Activated CD8-positive, alpha-beta T cell treated with anti-CD3 and anti-CD28 coated beads, Interleukin-2, amount 10 ng/mL, durations not matched to agents 7 days and 5 days (primary cell): ENCODE results near the gene SLC35F5. TPM values are rescaled to one million over a fixed set of nuclear protein-coding genes. Genes with fewer than 3 reads are reported as not detected.
"Not testable (repeated sequence)": the region's sequence is repeated elsewhere in the genome, so short reads cannot be mapped to it uniquely, and the experiment has no call there.

ENCODE experiments used
- ATAC-seq: fragments of 150-1000 bp; cut with Tn5 transposase; one replicate; pipeline ENCODE4 v1.10.0; 2021; ENCODE audit warnings: moderate library complexity
- CTCF ChIA-PET: fragments of 350-600 bp; sonication (Branson Sonifier 250); formaldehyde crosslinking; loops from one replicate; lab custom pipeline; 2021; ENCODE audit warnings: antibody characterized with exemption; lab: Charles Lee
- POLR2A ChIA-PET: fragments of 350-600 bp; sonication (Branson Sonifier 250); formaldehyde crosslinking; loops from one replicate; lab custom pipeline; 2021; ENCODE audit warnings: antibody characterized with exemption; lab: Charles Lee
- DNase-seq: peaks from one replicate; pipeline ENCODE4 v3.0.0-alpha.2; 2020
- H3K27ac Mint-ChIP-seq: one replicate; pipeline ENCODE4 v1.8.0; 2021; ENCODE audit warnings: mild to moderate bottlenecking, mixed read lengths
- H3K27me3 Mint-ChIP-seq: one replicate; pipeline ENCODE4 v1.8.0; 2021; ENCODE audit warnings: low read depth, mixed read lengths
- H3K36me3 Mint-ChIP-seq: one replicate; pipeline ENCODE4 v1.8.0; 2021; ENCODE audit warnings: low read depth, mixed read lengths
- H3K4me1 Mint-ChIP-seq: one replicate; pipeline ENCODE4 v1.8.0; 2021; ENCODE audit warnings: low read depth, mixed read lengths
- H3K4me3 Mint-ChIP-seq: one replicate; pipeline ENCODE4 v1.8.0; 2021; ENCODE audit warnings: mild to moderate bottlenecking, mixed read lengths
- H3K9me3 Mint-ChIP-seq: one replicate; pipeline ENCODE4 v1.8.0; 2022; ENCODE audit warnings: mixed read lengths; ENCODE audit not compliant: insufficient read depth
- total RNA-seq, 2 experiments: library from RNA; stranded (reverse); gene quantifications; one replicate each; pipeline ENCODE4 v1.2.3, GENCODE V29; 2021

Gene SLC35F5
- total RNA-seq, 2 experiments from 2014 or later, result 16.5 to 17.1 TPM

GRCh38 chr2:113707106-113707505 is 49.3 kb downstream of the SLC35F5 start:
- no peaks in the 10 kb centered on the region for H3K9me3 Mint-ChIP-seq
- ATAC-seq, result no peak
- H3K36me3 Mint-ChIP-seq, result no peaks in the 10 kb centered on the region
- DNase-seq, result no peak
- H3K4me3 Mint-ChIP-seq, result no peak overlapping the region
- ChIA-PET CTCF (interaction anchor here (0.9 to 1.5 kb wide), 3 partner anchors 10 to 272 kb away, joined by 3 read pairs; no protein-coding TSS in a partner anchor), POLR2A (no interaction called here)
- H3K27me3 Mint-ChIP-seq, result no peaks in the 10 kb centered on the region
- no peak overlapping the region for H3K27ac Mint-ChIP-seq
- H3K4me1 Mint-ChIP-seq, result no peaks in the 10 kb centered on the region

GRCh38 chr2:113705982-113706523 is 50.4 kb downstream of the SLC35F5 start:
- CTCF ChIA-PET, result interaction anchor here (1.5 kb wide), 1 partner anchor 273 kb away, joined by 3 read pairs; no protein-coding TSS in a partner anchor
- ATAC-seq, result no peak
- H3K9me3 Mint-ChIP-seq, result no peaks in the 10 kb centered on the region
- no peaks in the 10 kb centered on the region for H3K27me3 Mint-ChIP-seq
- no peaks in the 10 kb centered on the region for H3K4me1 Mint-ChIP-seq
- H3K4me3 Mint-ChIP-seq, result no peak overlapping the region
- POLR2A ChIA-PET, result no interaction called here
- DNase-seq, result no peak
- H3K27ac Mint-ChIP-seq, result no peak overlapping the region
- no peaks in the 10 kb centered on the region for H3K36me3 Mint-ChIP-seq

GRCh38 chr2:113704300-113704993 is 52.0 kb downstream of the SLC35F5 start:
- H3K27me3 Mint-ChIP-seq, H3K9me3 Mint-ChIP-seq, H3K27ac Mint-ChIP-seq, CTCF ChIA-PET, H3K36me3 Mint-ChIP-seq, POLR2A ChIA-PET, H3K4me3 Mint-ChIP-seq, DNase-seq, ATAC-seq: not testable (repeated sequence)
- peaks cover 11% of the 10 kb centered on the region for H3K4me1 Mint-ChIP-seq

- ChIA-PET CTCF (interaction anchor here (1.4 kb wide), 2 partner anchors 53 to 99 kb away, joined by 3 to 4 read pairs; partner anchors contain the start of gene SLC35F5), POLR2A (no interaction called here)
- no peak overlapping the region for H3K4me3 Mint-ChIP-seq
- DNase-seq (no peak), ATAC-seq (no peak)
- no peaks in the 10 kb centered on the region for H3K9me3 Mint-ChIP-seq
- H3K27me3 Mint-ChIP-seq, result no peaks in the 10 kb centered on the region
- H3K36me3 Mint-ChIP-seq, result no peaks in the 10 kb centered on the region
- no peak overlapping the region for H3K27ac Mint-ChIP-seq
- peaks cover 18% of the 10 kb centered on the region for H3K4me1 Mint-ChIP-seq
Measured at GRCh38 chr2:113703386-113704299, 52.8 kb downstream of the SLC35F5 start.

- peak overlapping the region; percentile 70 for H3K4me3 Mint-ChIP-seq
- ATAC-seq, result peak; percentile 97
- ChIA-PET CTCF (interaction anchor here (0.6 to 2.4 kb wide), 20 partner anchors 9 to 851 kb away, joined by 3 to 32 read pairs (median 4); no protein-coding TSS in a partner anchor), POLR2A (interaction anchor here (1.0 to 2.0 kb wide), 2 partner anchors 9 to 56 kb away, joined by 3 to 10 read pairs; partner anchors contain the start of gene SLC35F5)
- peak; percentile 79 for DNase-seq
- H3K27ac Mint-ChIP-seq, result peak overlapping the region; percentile 82
- no peaks in the 10 kb centered on the region for H3K9me3 Mint-ChIP-seq
- peaks cover 22% of the 10 kb centered on the region for H3K4me1 Mint-ChIP-seq
- H3K36me3 Mint-ChIP-seq, result peaks cover 1% of the 10 kb centered on the region
- H3K27me3 Mint-ChIP-seq, result no peaks in the 10 kb centered on the region
Measured at GRCh38 chr2:113700186-113700841, 56.1 kb downstream of the SLC35F5 start.

- CTCF ChIA-PET, result interaction anchor here (1.4 to 2.0 kb wide), 4 partner anchors 12 to 95 kb away, joined by 3 to 16 read pairs (median 8); no protein-coding TSS in a partner anchor
- peak overlapping the region; percentile 58 for H3K27ac Mint-ChIP-seq
Measured at GRCh38 chr2:113698892-113699447, 57.5 kb downstream of the SLC35F5 start.

GRCh38 chr2:113698251-113698650 is 58.2 kb downstream of the SLC35F5 start:
- peak overlapping the region; percentile 65 for H3K27ac Mint-ChIP-seq
- not testable (repeated sequence) for H3K27me3 Mint-ChIP-seq, ATAC-seq, H3K4me3 Mint-ChIP-seq, DNase-seq, H3K9me3 Mint-ChIP-seq
- ChIA-PET POLR2A (interaction anchor here (0.8 kb wide), 1 partner anchor 59 kb away, joined by 3 read pairs; no protein-coding TSS in a partner anchor), CTCF (interaction anchor here (1.7 kb wide), 1 partner anchor 94 kb away, joined by 7 read pairs; no protein-coding TSS in a partner anchor)
- H3K36me3 Mint-ChIP-seq, result peaks cover 12% of the 10 kb centered on the region
- H3K4me1 Mint-ChIP-seq, result peaks cover 41% of the 10 kb centered on the region

More at GRCh38 chr2:113698892-113699447, 57.5 kb downstream of the SLC35F5 start:
- H3K27me3 Mint-ChIP-seq, result no peaks in the 10 kb centered on the region
- POLR2A ChIA-PET, result interaction anchor here (0.8 kb wide), 1 partner anchor 58 kb away, joined by 3 read pairs; no protein-coding TSS in a partner anchor
- peak overlapping the region; percentile 41 for H3K4me3 Mint-ChIP-seq
- no peak for DNase-seq
- peaks cover 9% of the 10 kb centered on the region for H3K36me3 Mint-ChIP-seq
- no peaks in the 10 kb centered on the region for H3K9me3 Mint-ChIP-seq
- H3K4me1 Mint-ChIP-seq, result peaks cover 33% of the 10 kb centered on the region
- ATAC-seq, result peak; percentile 31

GRCh38 chr2:113697516-113697915 is 58.9 kb downstream of the SLC35F5 start:
- H3K4me1 Mint-ChIP-seq, result peaks cover 48% of the 10 kb centered on the region
- ATAC-seq, result no peak
- H3K27me3 Mint-ChIP-seq, result no peaks in the 10 kb centered on the region
- ChIA-PET CTCF (no interaction called here), POLR2A (no interaction called here)
- no peak overlapping the region for H3K27ac Mint-ChIP-seq
- H3K36me3 Mint-ChIP-seq, result peaks cover 12% of the 10 kb centered on the region
- H3K9me3 Mint-ChIP-seq, result no peaks in the 10 kb centered on the region
- no peak for DNase-seq
- H3K4me3 Mint-ChIP-seq, result no peak overlapping the region

GRCh38 chr2:113694438-113694837 is 62.0 kb downstream of the SLC35F5 start:
- DNase-seq, result no peak
- CTCF ChIA-PET, result interaction anchor here (0.7 kb wide), 1 partner anchor 180 kb away, joined by 3 read pairs; no protein-coding TSS in a partner anchor
- POLR2A ChIA-PET, result no interaction called here
- Mint-ChIP-seq H3K27me3 (no peaks in the 10 kb centered on the region), H3K4me1 (peaks cover 53% of the 10 kb centered on the region), H3K4me3 (no peak overlapping the region), H3K27ac (peak overlapping the region; percentile 91), H3K36me3 (peaks cover 12% of the 10 kb centered on the region), H3K9me3 (peaks cover 5% of the 10 kb centered on the region)
- ATAC-seq, result no peak

GRCh38 chr2:113692698-113693428 is 63.6 kb downstream of the SLC35F5 start:
- Mint-ChIP-seq H3K4me1 (peaks cover 43% of the 10 kb centered on the region), H3K9me3 (peaks cover 5% of the 10 kb centered on the region), H3K27me3 (no peaks in the 10 kb centered on the region), H3K36me3 (peaks cover 12% of the 10 kb centered on the region), H3K27ac (peak overlapping the region; percentile 91), H3K4me3 (peak overlapping the region; percentile 59)
- ChIA-PET POLR2A (interaction anchor here (1.1 kb wide), 1 partner anchor 28 kb away, joined by 3 read pairs; no protein-coding TSS in a partner anchor), CTCF (interaction anchor here (1.2 to 2.6 kb wide), 6 partner anchors 7 to 306 kb away, joined by 3 to 9 read pairs (median 3); no protein-coding TSS in a partner anchor)
- DNase-seq (peak; percentile 70), ATAC-seq (peak; percentile 94)
